Thymus (tissue), 11 donors: ENCODE measurements around the gene CBY1. TPM values are rescaled to one million over a fixed set of nuclear protein-coding genes. Genes with fewer than 3 reads are reported as not detected.

ENCODE experiments used
- DNase-seq, 9 donors: peaks; one replicate each; pipeline ENCODE4 v3.0.0-alpha.2; 2013; ENCODE audit warnings: low spot score in 9 of 9, low read depth in 6 of 9, missing footprints in 1 of 9
- H3K27ac ChIP-seq, 2 donors: one replicate each; pipeline ENCODE4 v1.5.1; 2013; ENCODE audit warnings: control low read depth in 1 of 2, low read depth in 1 of 2, low read length in 1 of 2, mild to moderate bottlenecking in 1 of 2, moderate library complexity in 1 of 2
- H3K27me3 ChIP-seq, 2 donors: one replicate each; pipeline ENCODE4 v1.5.1; 2013; ENCODE audit warnings: low read length in 1 of 2; ENCODE audit not compliant: control insufficient read depth in 2 of 2, insufficient read depth in 1 of 2
- H3K36me3 ChIP-seq, 2 donors: one replicate each; pipeline ENCODE4 v1.5.1; 2013; ENCODE audit warnings: low read length in 1 of 2, mild to moderate bottlenecking in 1 of 2, moderate library complexity in 1 of 2; ENCODE audit not compliant: control insufficient read depth in 2 of 2, insufficient read depth in 2 of 2
- H3K4me1 ChIP-seq, 2 donors: one replicate each; pipeline ENCODE4 v1.5.1; 2013; ENCODE audit warnings: low read length in 2 of 2; ENCODE audit not compliant: control insufficient read depth in 2 of 2, insufficient read depth in 2 of 2
- H3K4me3 ChIP-seq, 2 donors: one replicate each; pipeline ENCODE4 v1.5.1; 2013; ENCODE audit warnings: low read length in 2 of 2, control low read depth in 1 of 2, mild to moderate bottlenecking in 1 of 2
- H3K9me3 ChIP-seq, 2 donors: one replicate each; pipeline ENCODE4 v1.5.1; 2013; ENCODE audit warnings: low read length in 1 of 2, mild to moderate bottlenecking in 1 of 2; ENCODE audit not compliant: control insufficient read depth in 2 of 2, insufficient read depth in 1 of 2
- WGBS: extraction: QIAGEN DNeasy Blood & Tissue Kit; methylation state at CpG from one replicate; pipeline ENCODE4 v1.1.7; 2013; 5-methylcytosine and 5-hydroxymethylcytosine counted together
- polyA plus RNA-seq: library from polyadenylated mRNA; stranded (reverse); fragments of 200-250 nt; gene quantifications from one replicate; pipeline ENCODE4 v1.2.3, GENCODE V29; 2013
- total RNA-seq: library from RNA; stranded (reverse); fragments of 120-200 nt; gene quantifications from one replicate; pipeline ENCODE4 v1.2.4, GENCODE V29; 2013
- donor health status: healthy.

CBY1 gene
- total and polyA plus RNA-seq, 2 donors = 9.0 to 41.1 TPM

DNA sequence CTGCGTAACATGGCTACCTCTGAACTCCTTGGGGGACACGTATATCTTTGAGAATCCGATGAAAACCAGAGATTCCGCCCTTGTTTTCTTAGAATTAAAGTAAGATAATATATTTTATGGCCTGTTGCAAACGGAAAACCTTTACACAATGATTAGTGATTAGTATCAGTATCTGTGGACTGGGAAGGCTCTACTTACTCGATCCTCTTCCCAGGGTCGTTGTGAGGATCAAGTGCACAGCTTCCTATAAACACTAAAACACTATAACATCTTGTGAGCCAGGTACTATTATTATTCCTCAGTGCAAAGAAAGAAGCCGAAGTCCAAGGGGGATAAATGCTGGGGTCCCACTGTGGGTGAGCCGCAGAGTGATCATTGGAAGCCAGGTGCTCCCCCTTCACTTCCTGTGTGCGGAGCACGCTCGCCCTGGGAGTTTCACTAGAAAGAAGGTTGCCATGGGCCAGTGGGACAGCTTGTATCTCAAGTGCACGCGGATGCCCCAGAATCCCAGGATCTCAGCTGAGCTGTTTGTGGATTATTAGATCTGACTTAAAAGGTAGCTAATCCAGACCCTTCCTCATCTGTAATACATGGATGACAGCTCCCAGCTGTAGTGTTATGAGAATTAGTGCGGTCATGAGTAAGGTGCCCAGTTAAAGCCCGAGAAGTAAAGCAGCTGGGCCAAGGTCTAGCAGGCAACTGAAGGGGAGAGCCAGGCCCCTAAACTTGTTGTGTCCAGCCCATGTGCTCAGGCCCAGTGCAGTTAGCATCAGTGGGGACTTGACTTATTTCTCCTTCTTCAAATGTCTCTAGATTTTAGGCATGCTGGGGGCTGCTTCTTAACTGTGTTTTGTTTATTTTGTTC lies 839 bp downstream of the CBY1 start:
- Histone ChIP-seq H3K4me1 (peaks cover 11 to 13% of the 10 kb centered on the region in 2 donors), H3K27ac (peak overlapping the region; percentile 80 to 81), H3K36me3 (peaks cover 4 to 6% of the 10 kb centered on the region in 2 donors), H3K9me3 (peaks cover 0 to 5% of the 10 kb centered on the region in 2 donors), H3K27me3 (no peaks in the 10 kb centered on the region), H3K4me3 (peak overlapping the region; percentile 78 to 92)
- DNase-seq = peak; percentile 11 to 62 (median 25)
- WGBS = 14% methylated on average over 16 of the region's 16 CpGs

- H3K27me3 ChIP-seq = no peaks in the 10 kb centered on the region
- H3K36me3 ChIP-seq = peaks cover 16 to 20% of the 10 kb centered on the region in 2 donors
- WGBS = 98% methylated on average over 5 of the region's 5 CpGs
- no peaks in the 10 kb centered on the region for H3K9me3 ChIP-seq
- no peak overlapping the region for H3K4me3 ChIP-seq
- no peak overlapping the region for H3K27ac ChIP-seq
- no peaks in the 10 kb centered on the region for H3K4me1 ChIP-seq
- DNase-seq = no peak
Measured at GRCh38 chr22:38674888-38675287, 18.4 kb downstream of the CBY1 start.

- H3K4me1 ChIP-seq = no peaks in the 10 kb centered on the region
- H3K9me3 ChIP-seq = no peaks in the 10 kb centered on the region
- H3K27me3 ChIP-seq = no peaks in the 10 kb centered on the region
- WGBS = over 99% methylated on average over 3 of the region's 3 CpGs
- no peak overlapping the region for H3K27ac ChIP-seq
- H3K36me3 ChIP-seq = peaks cover 14 to 18% of the 10 kb centered on the region in 2 donors
- H3K4me3 ChIP-seq = no peak overlapping the region
- DNase-seq = no peak
Measured at GRCh38 chr22:38675833-38676232, 19.4 kb downstream of the CBY1 start.

GRCh38 chr22:38681582-38682335 lies 25.3 kb downstream of the CBY1 start, which contains the start of gene TOMM22:
Gene TOMM22, plus strand, starts transcription at chr22:38681957. Its CDS starts 22 bp downstream, at chr22:38681979.
- H3K4me3 ChIP-seq = peak within 1 kb of the TSS; percentile 67 to 99
- H3K27me3 ChIP-seq = no peaks in the 10 kb centered on the region
- peaks cover 0 to 4% of the 10 kb centered on the region in 2 donors for H3K9me3 ChIP-seq
- under 1% methylated on average over 60 of the region's 60 CpGs for WGBS
- H3K36me3 ChIP-seq = peaks cover 30 to 36% of the 10 kb centered on the region in 2 donors
- peak in 7 of 9 donors; percentile 71 to 90 (median 80) for DNase-seq
- peaks cover 9 to 13% of the 10 kb centered on the region in 2 donors for H3K4me1 ChIP-seq
- H3K27ac ChIP-seq = peak within 1 kb of the TSS; percentile 70 to 74

DNA sequence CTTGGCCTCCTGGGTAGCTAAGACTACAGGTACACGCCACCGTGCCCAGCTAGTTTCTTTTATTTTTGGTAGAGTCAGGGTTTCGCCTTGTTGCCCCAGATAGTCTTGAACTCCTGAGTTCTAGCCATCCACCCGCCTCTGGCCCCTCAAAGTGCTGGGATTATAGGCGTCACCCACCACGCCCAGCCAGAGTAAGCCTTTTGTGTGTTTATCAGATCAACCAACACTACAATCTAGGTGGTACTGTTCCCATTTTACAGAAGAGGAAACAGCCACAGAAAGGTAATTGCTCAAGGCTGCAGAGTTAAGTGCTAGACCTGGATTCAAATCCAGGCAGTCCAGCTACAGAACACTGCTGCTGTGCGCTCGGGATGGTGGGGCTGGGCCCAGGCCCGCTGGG lies 28.5 kb downstream of the CBY1 start:
- WGBS = 97% methylated on average over 9 of the region's 9 CpGs
- Histone ChIP-seq H3K4me1 (peaks cover 9 to 13% of the 10 kb centered on the region in 2 donors), H3K36me3 (peaks cover 59 to 62% of the 10 kb centered on the region in 2 donors), H3K4me3 (no peak overlapping the region), H3K9me3 (peaks cover 0 to 4% of the 10 kb centered on the region in 2 donors), H3K27me3 (no peaks in the 10 kb centered on the region), H3K27ac (no peak overlapping the region)
- no peak for DNase-seq

DNA sequence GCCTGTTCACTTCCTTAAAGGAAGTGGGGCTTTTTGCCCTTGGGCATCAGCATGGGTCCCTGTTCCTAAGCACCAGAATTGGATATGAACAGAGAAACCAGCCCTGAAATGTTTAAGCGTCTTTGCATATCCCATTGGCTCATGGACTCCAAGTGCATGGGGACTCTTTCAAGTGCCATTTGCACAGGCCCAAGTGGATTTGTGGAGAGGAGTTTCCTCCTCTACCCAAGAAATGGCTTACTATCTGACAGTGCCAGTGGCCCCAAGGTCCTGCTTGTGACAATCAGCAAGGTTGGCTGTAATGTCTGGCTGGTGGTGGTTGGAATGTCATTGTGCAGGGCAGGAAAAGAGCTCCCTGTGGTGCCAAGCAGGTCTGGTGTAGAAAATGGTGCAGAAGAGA lies 29.3 kb downstream of the CBY1 start:
- no peak for DNase-seq
- Histone ChIP-seq H3K27me3 (no peaks in the 10 kb centered on the region), H3K4me1 (peaks cover 9 to 13% of the 10 kb centered on the region in 2 donors), H3K36me3 (peaks cover 61 to 65% of the 10 kb centered on the region in 2 donors), H3K27ac (no peak overlapping the region), H3K9me3 (peaks cover 0 to 4% of the 10 kb centered on the region in 2 donors), H3K4me3 (no peak overlapping the region)
- 98% methylated on average over 1 of the region's 1 CpG for WGBS

DNA sequence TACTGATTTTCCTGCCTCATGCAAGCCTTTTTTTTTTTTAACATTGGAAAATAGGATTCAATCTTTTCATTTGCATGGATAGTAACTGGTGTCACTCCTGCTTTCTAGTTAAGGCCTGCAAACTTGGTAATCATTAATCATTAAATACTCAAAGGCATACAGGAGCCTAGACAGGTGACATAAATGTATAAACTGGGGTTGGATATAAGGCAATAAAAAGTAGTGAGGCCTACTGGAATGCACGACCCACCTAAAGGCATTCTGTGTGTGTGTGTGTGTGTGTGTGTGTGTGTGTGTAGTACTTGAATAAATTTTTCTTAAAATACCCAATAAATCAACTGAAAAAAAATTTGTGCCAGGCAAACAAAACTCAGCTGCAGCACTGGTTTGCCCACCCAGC lies 33.2 kb downstream of the CBY1 start:
- Histone ChIP-seq H3K27me3 (no peaks in the 10 kb centered on the region), H3K4me1 (no peaks in the 10 kb centered on the region), H3K27ac (no peak overlapping the region), H3K36me3 (peaks cover 59 to 65% of the 10 kb centered on the region in 2 donors), H3K9me3 (no peaks in the 10 kb centered on the region), H3K4me3 (no peak overlapping the region)
- no peak for DNase-seq
- WGBS = 96% methylated on average over 1 of the region's 1 CpG

GRCh38 chr22:38694049-38694448 lies 37.6 kb downstream of the CBY1 start:
- Histone ChIP-seq H3K36me3 (peaks cover 21 to 36% of the 10 kb centered on the region in 2 donors), H3K9me3 (no peaks in the 10 kb centered on the region), H3K4me3 (no peak overlapping the region), H3K27me3 (no peaks in the 10 kb centered on the region), H3K27ac (no peak overlapping the region), H3K4me1 (peaks cover 10 to 19% of the 10 kb centered on the region in 2 donors)
- 97% methylated on average over 2 of the region's 2 CpGs for WGBS
- no peak for DNase-seq

DNA sequence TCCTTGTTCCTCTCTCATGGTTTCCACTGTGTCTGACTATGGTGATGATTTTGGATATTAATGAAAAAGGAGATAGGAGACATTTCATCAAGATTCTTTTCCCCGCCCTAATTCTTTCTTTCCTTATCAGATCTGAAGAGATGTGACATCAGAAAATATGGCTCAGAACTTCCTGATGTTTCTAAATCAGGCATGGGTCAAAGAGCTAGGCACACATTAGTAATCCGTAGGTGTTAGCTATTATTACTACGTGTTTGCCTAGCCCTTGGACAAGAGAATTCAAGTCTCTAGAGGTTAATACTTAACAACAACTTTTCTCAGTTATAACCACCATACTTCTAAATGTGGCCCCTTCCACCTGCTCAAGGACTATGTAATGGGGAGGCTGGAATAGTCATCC lies 38.5 kb downstream of the CBY1 start:
- Histone ChIP-seq H3K9me3 (no peaks in the 10 kb centered on the region), H3K27ac (no peak overlapping the region), H3K27me3 (no peaks in the 10 kb centered on the region), H3K4me3 (no peak overlapping the region), H3K4me1 (peaks cover 18 to 25% of the 10 kb centered on the region in 2 donors), H3K36me3 (peaks cover 15 to 29% of the 10 kb centered on the region in 2 donors)
- WGBS = 99% methylated on average over 3 of the region's 3 CpGs
- no peak for DNase-seq
